Measurements from ENCODE around the gene ARVCF. TPM values are rescaled to one million over a fixed set of nuclear protein-coding genes. Genes with fewer than 3 reads are reported as not detected.

Gene ARVCF
- polyA plus RNA-seq, 4 donors, result 18.0 to 31.2 (median 20.2) TPM

GRCh38 chr22:20018001-20018400 lies 1.4 kb upstream of the ARVCF start:
- no peak for DNase-seq (ENCODE audit: low read depth in 4 of 4, low spot score in 3 of 4)

- no peak for DNase-seq (ENCODE audit: low read depth in 4 of 4, low spot score in 3 of 4)
Observed at GRCh38 chr22:20017622-20017958, 967 bp upstream of the ARVCF start.

- DNase-seq (ENCODE audit: low read depth in 4 of 4, low spot score in 3 of 4), result no peak
Observed at GRCh38 chr22:20015971-20016733, 471 bp downstream of the ARVCF start.

GRCh38 chr22:20015187-20015625 lies 1.4 kb downstream of the ARVCF start:
- DNase-seq (ENCODE audit: low read depth in 4 of 4, low spot score in 3 of 4), result no peak

GRCh38 chr22:20014526-20015186 lies 2.0 kb downstream of the ARVCF start:
- no peak for DNase-seq (ENCODE audit: low read depth in 4 of 4, low spot score in 3 of 4)

GRCh38 chr22:20013382-20013871 lies 3.2 kb downstream of the ARVCF start:
- peak in 3 of 4 donors; percentile 33 to 58 (median 47) for DNase-seq (ENCODE audit: low read depth in 4 of 4, low spot score in 3 of 4)

- no peak for DNase-seq (ENCODE audit: low read depth in 4 of 4, low spot score in 3 of 4)
Observed at GRCh38 chr22:20012741-20013331, 3.8 kb downstream of the ARVCF start.

GRCh38 chr22:20011993-20012740 lies 4.5 kb downstream of the ARVCF start:
- no peak for DNase-seq (ENCODE audit: low read depth in 4 of 4, low spot score in 3 of 4)

- no peak for DNase-seq (ENCODE audit: low read depth in 4 of 4, low spot score in 3 of 4)
Observed at GRCh38 chr22:20011123-20011992, 5.3 kb downstream of the ARVCF start.

GRCh38 chr22:20010307-20011122 lies 6.1 kb downstream of the ARVCF start:
- DNase-seq (ENCODE audit: low read depth in 4 of 4, low spot score in 3 of 4), result no peak

- DNase-seq (ENCODE audit: low read depth in 4 of 4, low spot score in 3 of 4), result no peak
Observed at GRCh38 chr22:20009582-20010306, 6.9 kb downstream of the ARVCF start.

GRCh38 chr22:20009018-20009491 lies 7.6 kb downstream of the ARVCF start:
- no peak for DNase-seq (ENCODE audit: low read depth in 4 of 4, low spot score in 3 of 4)

- DNase-seq (ENCODE audit: low read depth in 4 of 4, low spot score in 3 of 4), result no peak
Observed at GRCh38 chr22:20008221-20008995, 8.2 kb downstream of the ARVCF start.

GRCh38 chr22:20004464-20004863 lies 12.2 kb downstream of the ARVCF start:
- DNase-seq (ENCODE audit: low read depth in 4 of 4, low spot score in 3 of 4), result no peak

GRCh38 chr22:20003304-20003703 lies 13.3 kb downstream of the ARVCF start:
- no peak for DNase-seq (ENCODE audit: low read depth in 4 of 4, low spot score in 3 of 4)

GRCh38 chr22:20002636-20003035 lies 14.0 kb downstream of the ARVCF start:
- DNase-seq (ENCODE audit: low read depth in 4 of 4, low spot score in 3 of 4), result no peak

- DNase-seq (ENCODE audit: low read depth in 4 of 4, low spot score in 3 of 4), result no peak
Observed at GRCh38 chr22:20002128-20002527, 14.5 kb downstream of the ARVCF start.

All from right renal pelvis (tissue), 4 donors.